HL-60 (cell line): ENCODE measurements around the gene PARD3.

Source experiments
- CTCF ChIP-seq: IDR thresholded peaks from one replicate; pipeline ENCODE4 v1.5.1; 2011; ENCODE audit warnings: low read length, control low read depth, inconsistent platforms; ENCODE audit not compliant: insufficient read depth
- GABPA ChIP-seq: IDR thresholded peaks from 2 replicates; pipeline ENCODE4 v1.6.1; 2012; ENCODE audit warnings: low read depth
- POLR2AphosphoS5 ChIP-seq: IDR thresholded peaks from 2 replicates; pipeline ENCODE4 v1.6.1; 2012; ENCODE audit warnings: low read depth
- SPI1 ChIP-seq: IDR thresholded peaks from 2 replicates; pipeline ENCODE4 v1.6.1; 2012; ENCODE audit warnings: low read depth, mild to moderate bottlenecking, borderline replicate concordance

GRCh38 chr10:34249634-34250033 is 565.5 kb downstream of the PARD3 start:
- TF ChIP-seq GABPA, result no peak
- no peak for TF ChIP-seq POLR2AphosphoS5
- no peak for TF ChIP-seq CTCF
- no peak for TF ChIP-seq SPI1
